GM12891 (cell line): ENCODE data around the gene HNRNPA3.
"Not testable (repeated sequence)": the region's sequence is repeated elsewhere in the genome, so short reads cannot be mapped to it uniquely, and the experiment has no call there.

Experiments used
- DNase-seq: peaks from one replicate; pipeline ENCODE4 v3.0.0; 2011; ENCODE audit warnings: low spot score; ENCODE audit not compliant: insufficient read length
- FAIRE-seq: peaks from 2 replicates; lab custom pipeline; 2011; peaks lifted over from hg19 to GRCh38; lab: Jason Lieb, UNC
- PAX5 ChIP-seq: IDR thresholded peaks from 2 replicates; pipeline ENCODE4 v1.6.1; 2011; ENCODE audit warnings: low read length, moderate library complexity, mild to moderate bottlenecking; ENCODE audit not compliant: insufficient read depth, severe bottlenecking
- POLR2A ChIP-seq: IDR thresholded peaks from 2 replicates; pipeline ENCODE4 v1.6.1; 2011; ENCODE audit warnings: low read depth, low read length, control low read depth
- POLR2AphosphoS5 ChIP-seq: IDR thresholded peaks from 2 replicates; pipeline ENCODE4 v1.6.1; 2011; ENCODE audit warnings: low read depth, low read length, control low read depth
- POU2F2 ChIP-seq: IDR thresholded peaks from 2 replicates; pipeline ENCODE4 v1.6.1; 2011; ENCODE audit warnings: low read depth, mild to moderate bottlenecking, control low read depth, low read length, moderate library complexity
- SPI1 ChIP-seq: IDR thresholded peaks from 2 replicates; pipeline ENCODE4 v1.6.1; 2011; ENCODE audit warnings: low read depth, low read length, control low read depth
- TAF1 ChIP-seq: IDR thresholded peaks from 2 replicates; pipeline ENCODE4 v1.6.1; 2011; ENCODE audit warnings: low read depth, low read length, control low read depth

HNRNPA3 gene

GRCh38 chr2:177188482-177189469, 23.8 kb upstream of the HNRNPA3 start:
- DNase-seq (no peak), FAIRE-seq (no peak)
- no peak for TF ChIP-seq SPI1
- TF ChIP-seq POLR2AphosphoS5: no peak
- TF ChIP-seq POU2F2: no peak
- no peak for TF ChIP-seq POLR2A

- DNase-seq (no peak), FAIRE-seq (no peak)
- TF ChIP-seq POU2F2 (no peak), TAF1 (no peak)
Measured at GRCh38 chr2:177190941-177191340, 21.7 kb upstream of the HNRNPA3 start.

DNA sequence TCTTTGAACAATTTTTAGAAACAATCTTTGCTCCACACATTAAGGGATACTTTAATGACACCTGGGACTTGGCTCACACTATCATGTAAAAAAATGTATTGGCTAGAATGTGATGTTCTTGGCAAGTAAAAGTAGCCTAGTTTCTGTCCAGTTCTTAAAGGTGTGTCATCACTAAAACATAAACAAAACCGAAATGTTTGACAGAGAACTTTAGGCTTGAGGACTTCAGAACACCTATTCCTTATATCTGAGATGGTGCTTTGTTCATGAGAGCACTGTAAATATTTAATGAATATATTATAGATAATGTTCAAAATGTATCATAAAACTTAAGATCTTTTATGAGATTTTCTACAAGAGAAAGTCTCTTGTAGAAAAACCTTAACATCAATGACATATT, 19.8 kb upstream of the HNRNPA3 start:
- no peak for FAIRE-seq
- DNase-seq: no peak

DNA sequence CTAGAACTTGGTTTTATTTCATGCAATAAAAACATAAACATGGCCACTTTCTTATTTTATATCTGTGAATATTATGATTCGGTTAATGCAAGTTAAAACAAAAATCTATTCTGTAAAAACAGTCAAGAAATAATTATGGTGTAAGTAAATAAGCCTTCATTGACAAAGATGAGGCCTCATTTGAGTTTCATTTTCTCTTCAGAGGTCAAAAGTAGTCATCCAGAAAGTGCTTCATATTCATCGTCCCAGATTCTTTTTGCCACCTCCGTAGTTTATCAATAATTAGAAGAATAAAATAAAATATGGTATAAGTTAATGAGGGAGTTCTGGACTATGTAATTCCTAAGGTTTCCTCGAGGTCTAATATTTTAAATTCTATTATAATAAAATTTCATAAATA, 19.4 kb upstream of the HNRNPA3 start:
- no peak for TF ChIP-seq POLR2AphosphoS5
- no peak for TF ChIP-seq TAF1
- TF ChIP-seq POU2F2: no peak
- no peak for TF ChIP-seq SPI1
- TF ChIP-seq POLR2A: no peak
- no peak for TF ChIP-seq PAX5
- FAIRE-seq (no peak), DNase-seq (no peak)

More for the DNA sequence above, 19.8 kb upstream of the HNRNPA3 start:
- TF ChIP-seq POU2F2 (no peak), TAF1 (no peak), POLR2AphosphoS5 (no peak), PAX5 (no peak)

- DNase-seq (no peak), FAIRE-seq (no peak)
- no peak for TF ChIP-seq POLR2AphosphoS5
- no peak for TF ChIP-seq POLR2A
- TF ChIP-seq PAX5: no peak
- TF ChIP-seq SPI1: no peak
- TF ChIP-seq TAF1: no peak
- TF ChIP-seq POU2F2: no peak
Measured at GRCh38 chr2:177195194-177195593, 17.4 kb upstream of the HNRNPA3 start.

DNA sequence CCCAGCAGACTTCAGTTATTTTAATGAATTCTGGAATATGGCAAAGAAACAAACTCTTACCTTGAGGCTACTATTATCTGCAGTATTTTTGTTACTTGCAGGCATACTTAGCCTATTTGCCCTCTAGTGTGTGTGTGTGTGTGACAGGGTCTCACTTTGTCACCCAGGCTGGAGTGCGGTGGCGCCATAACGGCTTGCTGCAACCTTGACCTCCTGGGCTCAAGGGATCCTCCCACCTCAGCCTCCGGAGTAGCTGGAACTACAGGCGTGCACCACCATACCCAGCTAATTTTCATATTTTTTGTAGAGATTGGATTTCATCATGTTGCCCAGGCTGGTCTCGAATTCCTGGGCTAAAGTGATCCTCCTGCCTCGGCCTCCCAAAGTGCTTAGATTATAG, 12.2 kb upstream of the HNRNPA3 start:
- DNase-seq, FAIRE-seq: not testable (repeated sequence)

- no peak for DNase-seq
- FAIRE-seq: no peak
- TF ChIP-seq TAF1: no peak
- no peak for TF ChIP-seq POLR2A
- TF ChIP-seq POLR2AphosphoS5: no peak
- no peak for TF ChIP-seq SPI1
- TF ChIP-seq PAX5: no peak
- no peak for TF ChIP-seq POU2F2
Measured at GRCh38 chr2:177201919-177202346, 10.7 kb upstream of the HNRNPA3 start.

DNA sequence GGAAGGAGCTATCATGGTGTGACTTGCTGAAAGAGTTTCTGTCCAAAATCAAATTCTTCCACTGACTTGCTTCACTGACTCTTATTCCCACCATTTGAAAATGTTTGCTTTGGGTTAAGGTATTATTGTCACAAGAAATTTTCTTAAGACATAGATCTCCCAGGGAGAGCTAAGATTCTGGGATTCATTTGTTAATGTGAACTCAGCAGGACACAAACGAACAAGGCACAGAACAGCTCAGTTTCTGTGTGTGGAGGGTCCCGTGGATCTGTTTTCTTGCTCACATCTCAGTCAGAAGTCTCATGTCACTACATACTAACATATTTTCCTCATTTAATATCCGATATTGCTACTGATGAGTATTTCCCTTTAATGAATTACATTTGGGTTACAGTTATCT, 8.2 kb upstream of the HNRNPA3 start:
- DNase-seq: no peak
- TF ChIP-seq TAF1 (no peak), POLR2AphosphoS5 (no peak), POLR2A (no peak), PAX5 (no peak), SPI1 (no peak), POU2F2 (no peak)
- FAIRE-seq: no peak

GRCh38 chr2:177207101-177207500, 5.5 kb upstream of the HNRNPA3 start:
- no peak for FAIRE-seq
- peak; percentile 34 for DNase-seq
- TF ChIP-seq POU2F2: no peak
- no peak for TF ChIP-seq SPI1
- no peak for TF ChIP-seq POLR2A
- TF ChIP-seq POLR2AphosphoS5: no peak
- TF ChIP-seq TAF1: no peak
- no peak for TF ChIP-seq PAX5

GRCh38 chr2:177211169-177211568, 1.4 kb upstream of the HNRNPA3 start:
- TF ChIP-seq POLR2AphosphoS5: no peak
- no peak for TF ChIP-seq POLR2A
- no peak for TF ChIP-seq SPI1
- no peak for TF ChIP-seq TAF1
- no peak for TF ChIP-seq POU2F2
- no peak for TF ChIP-seq PAX5
- DNase-seq: no peak
- no peak for FAIRE-seq
